Right lobe of liver (tissue), 4 donors: ENCODE data around the gene RNF215.

Source experiments
- POLR2A ChIP-seq: fragments of 450-650 bp; IDR thresholded peaks from one replicate; pipeline ENCODE4 v1.6.1; 2017; ENCODE audit warnings: antibody characterized with exemption, mild to moderate bottlenecking
- TF ChIP-seq, protein P1 (sequence below), 4 donors: fragments of 200-600 bp in 3 of 4; fragments of 450-650 bp in 1 of 4; IDR thresholded peaks; one replicate each; pipeline versions ENCODE4 v1.5.1 to v1.8.0; 2016 to 2022; ENCODE audit warnings: antibody characterized with exemption in 4 of 4, mild to moderate bottlenecking in 2 of 4
- donor health status: DM: no; HTN: no; CAD: no.
- donor health status: DM: no; HTN: no; CAD: no.
- donor health status: DM: no; HTN: yes; CAD: no.

DNA sequence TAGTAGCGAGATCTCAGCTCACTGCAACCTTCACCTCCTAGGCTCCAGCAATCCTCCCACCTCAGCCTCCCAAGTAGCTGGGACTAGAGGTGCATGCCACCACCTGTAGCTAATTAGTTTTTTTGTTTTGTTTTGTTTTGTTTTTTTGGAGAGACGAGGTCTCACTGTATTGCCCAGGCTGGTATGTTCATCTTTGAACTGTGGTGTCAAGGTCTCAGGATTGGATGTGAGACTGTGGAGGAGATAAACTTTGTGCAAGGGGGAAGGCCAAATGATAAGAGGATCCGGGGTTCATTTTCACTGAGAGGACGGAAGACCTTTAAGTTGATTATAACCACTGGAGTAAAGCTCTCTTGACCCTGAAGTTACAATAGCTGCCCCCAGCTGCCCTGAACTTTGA lies 18.5 kb upstream of the RNF215 start:
- TF ChIP-seq, protein P1, sequence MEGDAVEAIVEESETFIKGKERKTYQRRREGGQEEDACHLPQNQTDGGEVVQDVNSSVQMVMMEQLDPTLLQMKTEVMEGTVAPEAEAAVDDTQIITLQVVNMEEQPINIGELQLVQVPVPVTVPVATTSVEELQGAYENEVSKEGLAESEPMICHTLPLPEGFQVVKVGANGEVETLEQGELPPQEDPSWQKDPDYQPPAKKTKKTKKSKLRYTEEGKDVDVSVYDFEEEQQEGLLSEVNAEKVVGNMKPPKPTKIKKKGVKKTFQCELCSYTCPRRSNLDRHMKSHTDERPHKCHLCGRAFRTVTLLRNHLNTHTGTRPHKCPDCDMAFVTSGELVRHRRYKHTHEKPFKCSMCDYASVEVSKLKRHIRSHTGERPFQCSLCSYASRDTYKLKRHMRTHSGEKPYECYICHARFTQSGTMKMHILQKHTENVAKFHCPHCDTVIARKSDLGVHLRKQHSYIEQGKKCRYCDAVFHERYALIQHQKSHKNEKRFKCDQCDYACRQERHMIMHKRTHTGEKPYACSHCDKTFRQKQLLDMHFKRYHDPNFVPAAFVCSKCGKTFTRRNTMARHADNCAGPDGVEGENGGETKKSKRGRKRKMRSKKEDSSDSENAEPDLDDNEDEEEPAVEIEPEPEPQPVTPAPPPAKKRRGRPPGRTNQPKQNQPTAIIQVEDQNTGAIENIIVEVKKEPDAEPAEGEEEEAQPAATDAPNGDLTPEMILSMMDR (IDR thresholded peaks at IDR 0.05), result no peak
- TF ChIP-seq POLR2A, result no peak
